HG03064 (cell line): ENCODE data around the gene DNAJC2.

Experiments used
- ATAC-seq: cut with Tn5 transposase; IDR thresholded peaks from one replicate; pipeline ENCODE4 v1.9.1; 2021; ENCODE audit warnings: low read depth; ENCODE audit not compliant: unreplicated experiment

DNAJC2 gene

GRCh38 chr7:103344453-103345149 is at the start of gene DNAJC2:
TSS of gene DNAJC2 (minus strand) at chr7:103344767. CDS start at chr7:103344622, 145 bp downstream.
- ATAC-seq = peak; percentile 82

GRCh38 chr7:103391976-103392375 is 47.4 kb upstream of the DNAJC2 start:
- no peak for ATAC-seq

- ATAC-seq = no peak
Measured at GRCh38 chr7:103391150-103391549, 46.6 kb upstream of the DNAJC2 start.

- ATAC-seq = no peak
Measured at GRCh38 chr7:103389263-103389662, 44.7 kb upstream of the DNAJC2 start.

- ATAC-seq = no peak
Measured at GRCh38 chr7:103388469-103389140, 44.0 kb upstream of the DNAJC2 start.

- no peak for ATAC-seq
Measured at GRCh38 chr7:103387242-103387641, 42.7 kb upstream of the DNAJC2 start.

GRCh38 chr7:103382032-103382402 is 37.5 kb upstream of the DNAJC2 start:
- ATAC-seq = no peak

- ATAC-seq = no peak
Measured at GRCh38 chr7:103381280-103382031, 36.9 kb upstream of the DNAJC2 start.

GRCh38 chr7:103380395-103381191 is 36.0 kb upstream of the DNAJC2 start:
- no peak for ATAC-seq

GRCh38 chr7:103379270-103379975 is 34.9 kb upstream of the DNAJC2 start:
- no peak for ATAC-seq

- ATAC-seq = no peak
Measured at GRCh38 chr7:103373866-103374643, 29.5 kb upstream of the DNAJC2 start.

- no peak for ATAC-seq
Measured at GRCh38 chr7:103369432-103369831, 24.9 kb upstream of the DNAJC2 start.

- ATAC-seq = no peak
Measured at GRCh38 chr7:103349805-103350204, 5.2 kb upstream of the DNAJC2 start.

- ATAC-seq = no peak
Measured at GRCh38 chr7:103348959-103349358, 4.4 kb upstream of the DNAJC2 start.

- ATAC-seq = no peak
Measured at GRCh38 chr7:103348452-103348851, 3.9 kb upstream of the DNAJC2 start.

GRCh38 chr7:103347507-103348267 is 3.1 kb upstream of the DNAJC2 start, which contains the start of gene PSMC2:
TSS of gene PSMC2 (plus strand) at chr7:103347643. CDS start at chr7:103347712, 69 bp downstream.
- peak; percentile 57 for ATAC-seq

GRCh38 chr7:103346396-103346795 is 1.8 kb upstream of the DNAJC2 start:
- no peak for ATAC-seq

GRCh38 chr7:103343758-103344452 is 662 bp downstream of the DNAJC2 start:
- ATAC-seq = peak; percentile 11
